Glutamatergic neuron (in vitro differentiated cells): Measurements from ENCODE around the gene SPOCD1. TPM values are rescaled to one million over a fixed set of nuclear protein-coding genes. Genes with fewer than 3 reads are reported as not detected.

ENCODE experiments used
- DNase-seq: peaks from one replicate; pipeline ENCODE4 v3.0.0; 2022
- H3K27ac Mint-ChIP-seq: one replicate; pipeline ENCODE4 v1.8.0; 2020; ENCODE audit warnings: mild to moderate bottlenecking, mixed read lengths, inconsistent platforms; ENCODE audit not compliant: unreplicated experiment
- H3K27me3 Mint-ChIP-seq: one replicate; pipeline ENCODE4 v1.8.0; 2020; ENCODE audit warnings: mild to moderate bottlenecking, moderate library complexity, mixed read lengths, inconsistent platforms; ENCODE audit not compliant: unreplicated experiment
- H3K36me3 Mint-ChIP-seq: one replicate; pipeline ENCODE4 v1.8.0; 2020; ENCODE audit warnings: mild to moderate bottlenecking, mixed read lengths, inconsistent platforms; ENCODE audit not compliant: unreplicated experiment
- H3K4me1 Mint-ChIP-seq: one replicate; pipeline ENCODE4 v1.8.0; 2020; ENCODE audit warnings: mild to moderate bottlenecking, low read depth, mixed read lengths, inconsistent platforms; ENCODE audit not compliant: unreplicated experiment
- H3K4me3 Mint-ChIP-seq: one replicate; pipeline ENCODE4 v1.8.0; 2020; ENCODE audit warnings: mild to moderate bottlenecking, mixed read lengths, inconsistent platforms; ENCODE audit not compliant: unreplicated experiment
- H3K9me3 Mint-ChIP-seq: one replicate; pipeline ENCODE4 v1.8.0; 2020; ENCODE audit warnings: mild to moderate bottlenecking, moderate library complexity, mixed read lengths, inconsistent platforms; ENCODE audit not compliant: unreplicated experiment
- CTCF ChIP-seq: fragments of 200-600 bp; sonication (generic); IDR thresholded peaks from one replicate; pipeline ENCODE4 v1.5.0; 2021; ENCODE audit not compliant: partially characterized antibody, unreplicated experiment
- total RNA-seq: library from RNA; stranded (reverse); fragmentation: NEBNext Ultra II Directional; extraction: Animal tissue kit (Norgen Biotek cat#: 25700); gene quantifications from one replicate; pipeline ENCODE4 v1.2.1, GENCODE V29; 2021; ENCODE audit not compliant: unreplicated experiment

Gene SPOCD1
- total RNA-seq, 1 donor from 2014 or later, result 0.74 TPM

- Mint-ChIP-seq H3K36me3 (no peaks in the 10 kb centered on the region), H3K27ac (no peak overlapping the region), H3K4me1 (no peaks in the 10 kb centered on the region), H3K4me3 (no peak overlapping the region), H3K9me3 (no peaks in the 10 kb centered on the region), H3K27me3 (peaks cover 5% of the 10 kb centered on the region)
- no peak for TF ChIP-seq CTCF
- DNase-seq, result no peak
These were observed 13.4 kb downstream of the SPOCD1 start for GRCh38 chr1:31802190-31803150.

- no peak for DNase-seq
- TF ChIP-seq CTCF, result no peak
- Mint-ChIP-seq H3K9me3 (no peaks in the 10 kb centered on the region), H3K27me3 (peaks cover 9% of the 10 kb centered on the region), H3K36me3 (no peaks in the 10 kb centered on the region), H3K27ac (no peak overlapping the region), H3K4me3 (no peak overlapping the region), H3K4me1 (no peaks in the 10 kb centered on the region)
These were observed 14.4 kb downstream of the SPOCD1 start for GRCh38 chr1:31801458-31801857.

- H3K9me3 Mint-ChIP-seq, result no peaks in the 10 kb centered on the region
- no peak for DNase-seq
- no peak overlapping the region for H3K27ac Mint-ChIP-seq
- H3K4me3 Mint-ChIP-seq, result no peak overlapping the region
- peaks cover 11% of the 10 kb centered on the region for H3K27me3 Mint-ChIP-seq
- TF ChIP-seq CTCF, result no peak
- H3K36me3 Mint-ChIP-seq, result no peaks in the 10 kb centered on the region
- no peaks in the 10 kb centered on the region for H3K4me1 Mint-ChIP-seq
These were observed 15.2 kb downstream of the SPOCD1 start for GRCh38 chr1:31800674-31800967.

- Mint-ChIP-seq H3K27ac (no peak overlapping the region), H3K27me3 (peaks cover 10% of the 10 kb centered on the region)
These were observed 15.7 kb downstream of the SPOCD1 start for GRCh38 chr1:31799895-31800673.

More at GRCh38 chr1:31799895-31800673, 15.7 kb downstream of the SPOCD1 start:
- Mint-ChIP-seq H3K36me3 (no peaks in the 10 kb centered on the region), H3K4me3 (no peak overlapping the region), H3K9me3 (no peaks in the 10 kb centered on the region), H3K4me1 (no peaks in the 10 kb centered on the region)
- DNase-seq, result no peak
- no peak for TF ChIP-seq CTCF
